Nucleus accumbens (tissue), 56 donors: ENCODE measurements around the gene SPIRE2.
"Not testable (repeated sequence)": the region's sequence is repeated elsewhere in the genome, so short reads cannot be mapped to it uniquely, and the experiment has no call there.

ENCODE experiments used
- DNase-seq, 56 donors: peaks; one replicate each; lab custom pipeline; 2025; lab: John Stamatoyannopoulos, UW

The SPIRE2 gene

DNA sequence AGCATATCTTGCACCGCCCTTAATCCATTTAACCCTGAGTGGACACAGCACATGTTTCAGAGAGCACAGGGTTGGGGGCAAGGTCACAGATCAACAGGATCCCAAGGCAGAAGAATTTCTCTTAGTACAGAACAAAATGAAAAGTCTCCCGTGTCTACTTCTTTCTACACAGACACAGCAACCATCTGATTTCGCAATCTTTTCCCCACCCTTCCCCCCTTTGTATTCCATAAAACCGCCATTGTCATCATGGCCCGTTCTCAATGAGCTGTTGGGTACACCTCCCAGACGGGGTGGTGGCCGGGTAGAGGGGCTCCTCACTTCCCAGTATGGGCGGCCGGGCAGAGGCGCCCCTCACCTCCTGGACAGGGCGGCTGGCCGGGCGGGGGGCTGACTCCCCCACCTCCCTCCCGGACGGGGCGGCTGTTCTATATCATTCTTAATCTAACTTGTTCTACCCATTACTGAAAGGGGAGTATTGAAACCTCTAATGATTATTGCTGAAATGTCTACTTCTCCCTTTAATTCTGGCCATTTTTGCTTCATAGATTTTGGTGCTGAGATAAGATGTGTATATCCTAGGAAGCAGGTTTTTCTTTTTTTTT, 21.6 kb upstream of the SPIRE2 start:
- DNase-seq: not testable (repeated sequence)

GRCh38 chr16:89808475-89808874, 19.8 kb upstream of the SPIRE2 start:
- no peak for DNase-seq

- DNase-seq: no peak
Measured at GRCh38 chr16:89811321-89811720, 17.0 kb upstream of the SPIRE2 start.

DNA sequence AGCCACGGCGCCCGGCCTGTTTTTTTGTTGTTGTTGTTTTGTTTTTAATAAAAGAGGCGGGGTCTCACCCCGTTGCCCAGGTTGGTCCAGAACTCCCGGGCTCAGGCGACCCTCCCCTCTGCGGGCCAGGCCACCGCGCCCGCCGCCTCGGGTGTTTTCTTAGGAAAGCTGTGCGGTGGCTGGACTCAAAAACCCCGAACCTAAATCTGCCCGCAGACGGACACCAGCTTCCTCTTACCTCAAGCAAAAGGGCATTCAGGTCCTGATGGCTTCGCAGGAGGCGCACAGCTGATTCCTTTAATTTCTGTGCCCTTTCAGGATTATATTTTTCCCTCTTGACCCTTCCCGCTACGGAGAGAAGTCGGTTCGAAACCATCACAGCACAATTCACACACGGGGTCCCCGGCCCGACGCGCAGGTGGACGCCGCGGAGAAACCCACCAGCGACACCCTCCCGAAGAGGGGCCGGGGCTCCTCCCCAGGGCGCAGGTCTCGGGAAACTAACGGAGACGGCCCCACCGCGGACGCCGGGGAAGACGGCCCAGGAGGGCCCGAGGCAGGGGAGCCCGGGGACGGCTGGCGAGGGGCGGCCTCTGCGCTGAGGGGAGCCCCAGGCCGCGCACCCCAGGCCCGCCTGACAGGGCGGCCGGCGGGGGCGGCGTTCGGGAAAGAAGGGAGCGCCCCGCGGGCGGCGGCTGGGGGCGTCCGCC, 12.5 kb upstream of the SPIRE2 start:
- no peak for DNase-seq

DNA sequence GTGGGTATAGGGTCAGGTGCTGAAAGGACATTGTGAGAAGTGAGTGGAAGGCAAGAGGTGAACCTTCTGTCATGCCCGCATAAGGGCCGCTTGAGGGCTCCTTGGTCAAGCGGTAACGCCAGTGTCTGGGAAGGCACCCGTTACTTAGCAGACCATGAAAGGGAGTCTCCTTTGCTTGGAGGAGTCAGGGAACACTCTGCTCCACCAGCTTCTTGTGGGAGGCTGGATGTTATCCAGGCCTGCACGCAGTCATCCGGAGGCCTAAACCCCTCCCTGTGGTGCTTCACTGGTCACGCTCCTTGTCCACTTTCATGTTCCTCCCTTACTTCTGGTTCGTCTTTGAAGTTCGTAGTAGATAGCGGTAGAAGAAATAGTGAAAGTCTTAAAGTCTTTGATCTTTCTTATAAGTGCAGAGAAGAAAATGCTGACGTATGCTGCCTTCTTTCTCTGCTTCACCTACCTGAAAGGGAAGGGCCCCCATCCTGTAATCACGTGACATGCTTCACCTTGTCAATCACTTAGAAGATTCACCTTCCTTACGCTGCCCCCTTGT, 9.3 kb upstream of the SPIRE2 start:
- DNase-seq: not testable (repeated sequence)

DNA sequence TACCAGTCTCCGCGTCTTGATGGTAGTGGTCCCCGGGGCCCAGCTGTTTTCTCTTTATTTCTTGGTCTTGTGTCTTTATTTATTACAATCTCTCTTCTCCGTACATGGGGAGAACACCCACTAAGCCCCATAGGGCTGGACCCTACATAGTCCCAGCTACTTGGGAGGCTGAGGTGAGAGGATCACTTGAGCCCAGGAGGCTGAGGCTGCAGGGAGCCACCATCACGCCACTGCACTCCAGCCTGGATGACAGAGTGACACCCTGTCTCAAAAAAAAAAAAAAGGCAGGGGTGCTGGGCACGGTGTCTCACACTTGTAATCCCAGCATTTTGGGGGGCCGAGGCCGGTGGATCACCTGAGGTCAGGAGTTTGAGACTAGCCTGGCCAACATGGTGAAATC, 8.8 kb upstream of the SPIRE2 start:
- DNase-seq: not testable (repeated sequence)

- DNase-seq: no peak
Measured at GRCh38 chr16:89821438-89822187, 6.7 kb upstream of the SPIRE2 start.

DNA sequence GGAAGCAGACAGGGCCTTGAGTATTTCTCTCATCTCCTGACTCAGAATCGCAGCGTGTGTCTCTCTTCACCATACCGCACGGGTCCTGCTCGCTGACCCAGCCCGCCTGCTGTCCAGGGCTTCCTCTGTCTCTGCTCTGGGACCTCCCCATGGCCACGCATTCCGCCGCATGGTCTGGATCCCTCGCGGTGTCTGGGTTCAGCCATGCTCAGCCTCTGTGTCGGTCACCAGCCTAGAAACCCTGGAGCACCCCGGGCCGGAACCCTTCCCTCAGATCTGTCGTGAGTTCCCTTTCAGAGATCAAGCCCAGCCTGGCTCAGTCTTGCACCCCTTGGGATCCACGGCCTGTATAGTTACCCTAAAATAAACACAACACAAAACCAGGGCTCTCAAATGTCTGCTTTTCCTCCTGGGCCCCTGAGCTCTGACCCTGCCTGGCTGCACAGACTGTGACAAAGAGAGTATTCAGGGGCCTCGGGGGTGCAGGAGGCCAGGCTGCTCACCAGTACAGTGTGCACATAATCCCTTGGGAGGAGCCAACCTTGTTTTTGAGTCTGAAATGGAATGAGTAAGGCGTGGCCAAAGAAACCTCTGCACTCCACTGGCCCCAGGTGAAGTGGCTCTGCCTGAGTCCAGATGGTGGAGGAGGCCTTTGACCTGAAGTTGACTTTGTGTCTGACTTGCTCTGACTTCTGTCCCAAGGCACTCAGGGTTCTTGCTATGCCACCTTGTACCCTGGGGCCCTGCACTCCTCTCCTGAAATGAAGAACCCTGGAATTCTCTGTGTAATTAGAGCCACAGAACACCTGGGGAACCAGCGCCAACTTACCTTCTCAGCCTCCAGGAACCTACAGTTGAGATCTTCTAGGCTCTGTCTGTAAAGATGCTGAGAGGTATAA, 5.8 kb upstream of the SPIRE2 start:
- DNase-seq: no peak

DNA sequence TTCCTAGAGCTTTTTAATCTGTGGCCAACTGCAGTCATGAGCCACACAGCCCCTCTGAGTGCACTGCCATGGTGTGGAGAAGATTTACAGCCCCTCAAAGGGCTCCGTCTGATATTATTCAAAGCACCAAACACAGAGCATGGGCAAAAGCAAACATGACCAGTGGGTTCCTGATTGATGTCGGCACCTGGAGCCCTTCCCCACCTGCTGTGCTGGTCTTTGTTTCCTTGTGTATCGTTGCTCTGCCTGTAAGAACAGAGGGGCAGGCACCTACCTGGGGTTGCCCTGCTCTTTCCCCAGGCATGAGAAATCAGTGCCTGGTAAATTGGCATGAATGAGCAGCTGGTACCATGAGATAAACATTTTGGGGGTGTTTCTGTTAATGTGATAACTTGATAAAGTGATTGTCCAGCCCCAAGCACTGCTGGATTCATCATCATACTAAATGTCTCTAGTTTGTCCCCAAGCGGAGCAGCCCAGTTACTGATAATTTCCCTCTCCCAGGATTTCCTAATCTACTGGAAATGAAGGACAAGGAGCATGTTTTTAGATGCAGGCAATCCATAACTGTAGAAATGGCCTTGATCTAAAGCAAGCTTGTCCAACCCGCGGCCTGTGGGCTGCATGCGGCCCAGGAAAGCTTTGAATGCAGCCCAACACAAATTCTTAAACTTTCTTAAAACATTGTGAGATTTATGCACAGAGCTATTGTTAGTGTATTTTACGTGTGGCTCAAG, 5.0 kb upstream of the SPIRE2 start:
- no peak for DNase-seq

DNA sequence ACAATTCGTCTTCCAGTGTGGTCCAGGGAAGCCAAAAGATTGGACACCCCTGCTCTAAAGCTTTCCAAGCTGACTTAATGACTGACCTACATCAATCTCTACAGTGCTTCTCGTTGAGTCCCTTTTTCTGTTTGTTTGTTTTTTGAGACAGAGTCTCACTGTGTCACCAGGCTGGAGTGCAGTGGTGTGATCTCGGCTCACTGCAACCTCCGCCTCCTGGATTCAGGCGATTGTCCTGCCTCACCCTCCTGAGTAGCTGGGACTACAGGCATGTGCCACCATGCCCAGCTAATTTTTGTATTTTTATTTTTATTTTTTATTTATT, 4.5 kb upstream of the SPIRE2 start:
- DNase-seq: not testable (repeated sequence)

- DNase-seq: no peak
Measured at GRCh38 chr16:89826531-89827382, 1.5 kb upstream of the SPIRE2 start.

DNA sequence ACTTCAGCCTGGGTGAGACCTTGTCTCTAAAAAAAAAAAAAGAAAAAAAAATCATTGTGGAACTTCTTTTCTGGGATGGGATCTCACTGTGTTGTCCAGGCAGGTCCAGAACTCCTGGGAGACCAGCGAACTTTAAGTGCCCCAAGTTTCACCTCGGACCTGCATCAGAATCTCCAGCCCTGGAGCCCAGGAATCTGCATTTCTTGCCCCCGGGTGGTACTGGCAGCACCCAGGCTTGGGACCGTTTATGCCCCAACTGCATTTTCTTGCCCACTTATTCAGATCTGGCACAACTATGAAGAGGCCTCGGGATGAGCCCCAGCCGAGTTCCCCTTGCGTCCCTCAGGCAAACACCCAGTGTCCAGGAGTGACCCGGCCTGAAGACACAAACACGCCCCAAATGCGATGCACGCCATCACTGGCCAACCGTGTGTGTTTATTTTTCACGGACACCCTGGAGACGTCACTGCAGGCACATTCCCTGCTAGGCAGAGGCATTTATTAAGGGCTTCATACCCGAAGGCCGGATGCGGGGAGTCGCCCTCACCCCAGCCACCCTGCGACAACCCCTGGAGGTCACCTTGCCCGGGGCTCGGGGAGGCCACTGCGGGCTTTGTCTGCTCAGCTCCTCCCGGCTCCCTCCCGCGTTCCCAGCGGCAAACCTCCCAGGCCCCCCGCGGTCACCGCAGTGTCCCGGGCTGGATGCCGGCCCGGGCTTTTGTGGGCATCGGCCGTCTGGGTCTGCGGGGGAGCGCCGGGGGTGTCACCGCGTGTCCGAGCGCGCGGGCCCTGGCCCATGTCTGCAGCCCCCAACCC, 684 bp upstream of the SPIRE2 start:
- peak in 27 of 56 donors; percentile 6 to 82 (median 40) for DNase-seq

GRCh38 chr16:89828870-89829629, 775 bp downstream of the SPIRE2 start:
- peak in 6 of 56 donors; percentile 9 to 72 (median 22) for DNase-seq

GRCh38 chr16:89829630-89830437, 1.6 kb downstream of the SPIRE2 start:
- peak in 1 of 56 donors; percentile 5 for DNase-seq

- DNase-seq: no peak
Measured at GRCh38 chr16:89831810-89832328, 3.6 kb downstream of the SPIRE2 start.
